GM21619 (cell line): Measurements from ENCODE around the gene MAGI2.

Experiments
- ATAC-seq: cut with Tn5 transposase; IDR thresholded peaks from one replicate; pipeline ENCODE4 v1.9.1; 2021; ENCODE audit not compliant: unreplicated experiment

The MAGI2 gene

DNA sequence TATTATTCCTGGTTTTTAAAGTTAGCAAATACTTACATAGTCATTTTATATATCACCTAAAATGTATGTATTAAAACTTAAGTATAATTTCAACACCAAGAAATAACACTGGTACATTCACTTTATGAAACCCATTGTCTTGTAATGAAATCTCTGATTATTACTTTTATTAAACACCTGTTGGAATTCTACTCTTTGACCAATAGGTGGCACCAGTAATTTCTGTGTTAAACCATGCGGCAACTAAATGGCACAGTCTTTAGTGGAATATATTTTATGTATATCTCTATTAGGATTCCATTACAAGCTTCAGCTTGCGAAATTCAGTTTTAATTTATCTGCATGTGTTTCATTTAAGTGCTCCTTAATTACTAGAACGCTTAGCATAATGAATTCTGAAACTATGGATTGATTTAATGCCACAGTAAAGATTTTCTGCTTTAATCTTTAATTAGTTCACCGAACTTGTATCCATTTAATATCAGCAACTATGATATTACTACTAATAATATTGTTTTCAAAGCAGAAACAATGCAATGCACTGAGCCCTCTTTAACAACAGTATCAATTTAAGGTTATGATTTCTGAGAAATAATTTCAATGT lies 181.3 kb downstream of the MAGI2 start:
- ATAC-seq = no peak

DNA sequence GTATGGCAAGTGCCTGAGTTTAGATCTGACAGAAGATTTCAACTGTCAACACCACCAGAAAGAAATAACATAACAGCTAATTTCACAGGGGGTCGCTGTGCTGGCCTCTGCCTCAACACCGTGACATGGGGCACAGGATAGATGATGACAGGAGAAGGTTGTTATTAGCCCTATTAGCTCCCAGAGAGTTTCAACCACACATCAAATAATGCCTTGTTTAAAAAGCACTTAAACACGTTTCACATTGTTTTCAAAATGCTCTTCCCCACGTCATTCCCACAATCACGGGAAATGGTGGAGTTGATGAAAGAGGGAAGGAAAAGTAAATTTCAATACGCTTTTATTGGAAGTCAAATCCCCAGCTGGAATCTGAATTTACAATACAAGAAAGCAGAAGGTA lies 184.7 kb downstream of the MAGI2 start:
- ATAC-seq = no peak

DNA sequence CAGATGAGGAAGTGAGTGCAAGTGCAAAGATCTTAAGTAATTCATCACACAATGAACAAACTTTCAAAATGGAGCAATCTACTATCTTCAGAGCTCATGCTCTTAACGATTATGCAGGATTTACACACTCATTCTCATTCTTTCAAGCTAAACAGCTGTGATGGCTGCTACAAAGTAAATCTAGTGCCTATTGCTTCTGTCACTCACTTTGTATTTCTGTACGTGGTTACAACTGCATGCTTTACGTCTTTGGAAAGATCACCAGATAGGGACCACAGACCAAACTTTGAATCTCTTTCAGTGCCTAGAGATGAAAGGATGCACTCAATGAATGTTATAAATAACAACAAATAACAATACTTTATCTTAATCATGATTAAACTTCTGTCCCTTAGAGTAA lies 194.6 kb downstream of the MAGI2 start:
- no peak for ATAC-seq

DNA sequence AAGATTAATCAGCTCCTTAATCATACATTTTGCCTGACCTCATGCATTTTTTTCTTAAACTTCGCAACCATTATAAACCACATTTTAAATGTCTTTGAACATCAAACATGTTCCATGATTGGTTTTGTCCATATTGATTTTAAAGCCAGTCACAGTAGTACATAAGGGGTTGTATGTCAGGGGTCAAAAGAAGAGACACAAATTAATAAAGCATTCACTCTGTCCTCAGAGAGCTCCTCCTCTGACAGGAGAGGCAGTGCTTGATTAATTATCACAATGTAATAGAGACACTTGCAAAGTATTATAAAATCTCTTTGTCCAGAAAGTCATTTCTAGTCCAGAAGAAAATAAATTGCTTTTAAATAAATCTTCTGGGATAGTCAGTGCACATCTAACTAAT lies 195.5 kb downstream of the MAGI2 start:
- no peak for ATAC-seq

DNA sequence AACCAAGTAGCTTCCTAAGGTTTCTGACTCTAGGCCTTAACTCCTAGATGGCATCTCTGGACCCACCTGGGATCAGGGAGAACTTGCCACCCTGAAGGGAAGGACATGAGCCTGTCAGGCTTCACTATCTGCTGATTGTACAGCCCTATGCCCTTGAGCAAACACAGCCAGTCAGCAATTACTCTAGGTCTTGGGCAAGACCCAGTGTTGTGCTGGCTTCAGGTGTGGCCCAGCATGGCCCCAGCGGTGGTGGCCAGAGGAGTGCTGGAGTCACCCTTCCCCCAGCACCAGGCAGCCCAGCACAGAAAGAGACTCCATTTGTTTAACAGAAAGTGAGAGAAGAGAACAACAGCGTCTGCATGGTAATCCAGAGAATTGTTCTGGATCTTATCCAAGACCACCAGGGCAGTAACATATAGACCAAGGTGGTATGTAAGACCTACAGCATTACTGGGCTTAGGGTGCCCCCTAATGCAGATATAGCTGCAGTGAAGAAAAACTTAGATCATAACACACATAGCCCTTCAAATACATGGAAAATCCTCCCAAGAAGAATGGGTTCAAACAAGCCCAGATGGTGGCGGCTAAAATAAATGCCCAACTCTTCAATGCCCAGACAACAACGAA lies 207.7 kb downstream of the MAGI2 start:
- ATAC-seq = no peak

DNA sequence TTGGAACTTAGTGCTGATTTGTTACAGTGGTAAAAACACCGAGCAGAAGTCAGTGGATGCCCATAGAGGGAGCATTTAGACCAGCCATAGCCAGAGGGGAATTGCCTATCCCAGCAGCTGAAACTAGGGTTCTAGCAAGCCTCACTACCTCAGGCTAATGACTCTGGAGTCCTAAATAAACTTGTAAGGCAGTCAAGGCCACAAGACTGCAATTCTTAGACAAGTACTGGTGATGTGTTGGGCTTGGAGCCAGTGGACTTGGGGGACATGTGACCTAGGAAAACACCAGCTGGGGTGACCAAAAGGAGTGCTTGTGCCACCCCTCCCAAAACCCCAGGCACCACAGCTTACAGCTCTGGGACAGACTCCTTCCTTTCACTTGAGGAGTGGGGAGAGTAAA lies 209.0 kb downstream of the MAGI2 start:
- no peak for ATAC-seq

DNA sequence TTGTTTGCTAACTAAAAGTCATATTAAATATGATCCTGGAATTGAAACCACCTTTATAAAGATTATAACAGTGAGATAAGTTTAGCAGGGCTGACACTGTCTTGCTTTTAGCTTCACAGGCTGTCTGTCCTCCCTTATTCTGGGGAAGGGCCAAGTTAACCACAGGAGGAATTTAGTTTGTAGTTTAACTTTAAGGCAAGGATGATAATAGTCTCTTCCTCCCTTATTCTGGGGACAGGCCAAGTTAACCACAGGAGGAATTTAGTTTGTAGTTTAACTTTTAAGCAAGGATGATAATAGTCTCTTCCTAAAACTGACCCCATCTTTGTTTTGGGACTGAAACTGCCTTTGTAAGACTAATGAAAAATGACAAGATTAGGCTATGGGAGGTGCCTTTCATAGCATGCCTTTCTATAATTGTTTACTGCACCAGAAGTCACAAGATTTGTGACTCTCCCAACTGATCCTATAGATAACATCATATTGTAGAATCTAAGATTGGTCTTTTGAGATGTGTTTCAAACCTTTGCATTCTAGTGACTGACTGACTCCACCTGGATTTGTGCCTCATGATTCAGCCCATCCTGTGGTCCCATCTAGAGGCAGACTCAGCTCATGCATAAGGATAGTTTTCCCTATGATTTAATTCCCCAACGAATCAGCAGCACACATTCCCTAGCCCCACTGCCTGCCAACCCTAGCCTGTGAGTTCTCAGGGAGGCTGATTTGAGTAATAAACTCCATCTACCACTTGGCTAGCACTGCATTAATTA lies 212.0 kb downstream of the MAGI2 start:
- ATAC-seq = no peak

DNA sequence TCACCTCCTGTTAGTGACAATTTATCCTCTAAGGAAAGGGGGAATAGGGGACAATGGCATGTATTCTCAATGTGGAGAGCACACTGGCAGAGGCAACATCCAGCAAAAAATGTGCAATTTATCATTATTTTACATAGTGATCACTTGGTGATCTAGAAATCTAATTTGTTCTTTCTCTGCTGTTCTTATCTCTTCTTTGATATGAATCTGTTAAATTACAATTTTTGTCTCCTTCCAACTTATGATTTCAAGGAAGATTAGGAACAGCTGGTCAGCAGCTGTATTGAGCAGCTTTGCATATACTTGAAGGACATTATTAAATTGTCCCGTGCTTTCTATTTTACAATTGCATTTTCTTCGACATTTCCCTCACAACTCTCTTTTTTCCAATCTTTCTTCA lies 213.1 kb downstream of the MAGI2 start:
- ATAC-seq = no peak

DNA sequence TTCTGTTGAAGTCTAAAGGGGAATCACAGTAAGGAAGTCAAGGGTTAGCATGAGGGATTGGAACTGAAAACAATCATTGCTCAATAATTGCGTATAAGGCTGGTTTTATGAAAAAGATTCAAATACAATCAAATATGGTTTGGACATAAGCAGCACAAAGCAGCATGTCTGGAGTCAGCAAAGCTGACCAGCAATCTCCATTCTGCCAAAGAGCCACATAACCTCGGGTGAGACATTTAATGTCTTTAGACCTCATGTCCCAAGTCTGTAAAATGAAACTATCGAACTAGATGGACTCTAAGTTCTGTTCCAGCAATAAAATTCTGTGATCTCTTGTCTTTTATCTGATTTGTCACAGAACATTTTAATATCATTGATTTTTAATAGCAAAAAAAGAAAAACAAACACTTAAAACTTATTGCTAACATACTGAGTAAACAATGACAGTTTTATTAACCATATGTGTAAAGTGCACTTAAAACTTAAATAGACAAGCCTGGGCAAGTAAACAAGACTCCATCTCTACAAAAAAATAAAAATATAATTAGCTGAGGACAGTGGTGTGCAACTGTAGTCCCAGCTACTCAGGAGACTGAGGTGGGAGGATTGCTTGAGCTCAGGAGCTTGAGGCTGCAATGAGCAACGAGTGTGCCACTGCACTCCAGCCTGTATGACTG lies 217.0 kb downstream of the MAGI2 start:
- no peak for ATAC-seq

DNA sequence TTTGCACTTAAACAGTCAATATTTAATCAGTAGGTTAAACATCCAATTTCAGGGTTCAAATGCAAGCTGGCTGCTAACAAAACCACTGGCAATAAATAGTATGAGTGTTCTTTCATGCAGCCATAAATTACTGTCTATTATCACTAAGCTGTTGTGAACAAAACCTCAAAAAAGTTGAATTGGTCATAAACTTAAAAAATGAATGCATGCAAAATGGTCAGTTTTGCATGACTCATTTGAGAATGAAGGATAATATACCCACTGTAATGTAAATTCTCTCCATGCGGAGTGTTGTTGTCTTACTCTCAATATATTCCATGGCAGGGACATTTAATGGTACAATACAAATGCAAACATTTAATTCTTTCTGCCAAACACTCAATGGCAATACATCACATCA lies 226.4 kb downstream of the MAGI2 start:
- no peak for ATAC-seq

DNA sequence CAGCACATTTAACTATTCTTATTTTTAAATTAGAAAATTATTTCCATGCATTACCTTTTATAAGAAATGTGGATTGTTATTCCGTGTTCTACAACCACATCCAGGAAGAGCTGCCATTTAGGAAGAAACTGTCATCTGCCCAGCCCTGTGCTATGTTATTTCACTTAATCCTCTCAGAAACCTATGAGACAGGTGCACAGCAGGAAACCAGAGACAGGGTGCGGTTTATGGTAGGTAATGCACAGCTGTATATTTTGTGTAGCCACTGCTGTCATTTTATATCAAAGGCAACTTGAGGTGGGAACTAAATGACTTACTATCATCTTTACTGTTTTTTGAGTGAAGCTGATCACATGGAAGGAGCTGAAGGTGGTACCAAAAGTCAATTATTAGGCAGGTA lies 232.3 kb downstream of the MAGI2 start:
- ATAC-seq = no peak

DNA sequence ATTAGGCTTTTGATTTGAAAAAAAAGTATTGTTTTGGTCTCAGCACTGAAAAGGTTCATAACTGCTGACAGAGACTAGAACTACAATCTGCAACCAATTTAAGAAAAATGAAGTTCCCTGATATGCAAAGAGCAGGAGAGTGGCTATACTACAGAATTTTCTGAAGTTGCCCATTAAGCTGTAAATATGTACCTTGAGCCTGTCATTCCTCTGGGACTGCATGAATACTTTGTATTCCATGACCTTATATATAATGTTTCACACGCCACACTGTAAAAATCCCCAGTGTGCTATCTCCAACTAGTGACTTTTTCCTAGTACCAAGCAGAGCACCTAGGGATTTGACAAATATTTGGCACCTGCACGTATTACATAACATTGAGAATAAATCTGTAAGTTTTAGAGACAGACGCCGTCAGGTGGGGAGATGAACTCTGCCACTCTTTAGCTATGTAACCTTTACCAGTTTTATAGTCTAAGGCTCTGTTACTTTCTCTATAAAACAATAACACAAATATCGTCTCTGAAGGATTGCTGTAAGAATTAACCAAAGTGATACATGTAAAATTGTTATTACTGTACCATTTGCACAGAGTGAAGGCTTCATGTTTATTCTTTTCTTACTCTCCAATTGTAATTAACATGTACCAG lies 235.4 kb downstream of the MAGI2 start:
- ATAC-seq = no peak

DNA sequence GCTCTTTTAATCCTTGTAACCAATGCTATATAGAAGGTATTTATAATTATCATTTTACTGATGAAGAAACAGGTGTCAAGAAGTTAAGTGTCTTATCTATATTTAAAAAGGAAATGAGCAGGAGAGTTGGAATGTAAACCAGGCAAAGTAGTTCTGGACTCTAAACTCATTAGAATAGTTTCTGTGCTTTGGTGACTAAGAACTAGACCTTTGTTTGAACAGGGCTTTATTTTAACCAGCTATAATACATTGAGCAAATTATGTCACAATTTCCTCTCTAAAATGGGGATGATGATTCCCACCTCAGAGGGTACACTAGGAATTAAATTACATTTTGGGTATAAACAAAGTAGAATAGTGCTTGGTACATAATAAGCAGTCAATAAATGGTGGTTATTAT lies 236.0 kb downstream of the MAGI2 start:
- no peak for ATAC-seq

DNA sequence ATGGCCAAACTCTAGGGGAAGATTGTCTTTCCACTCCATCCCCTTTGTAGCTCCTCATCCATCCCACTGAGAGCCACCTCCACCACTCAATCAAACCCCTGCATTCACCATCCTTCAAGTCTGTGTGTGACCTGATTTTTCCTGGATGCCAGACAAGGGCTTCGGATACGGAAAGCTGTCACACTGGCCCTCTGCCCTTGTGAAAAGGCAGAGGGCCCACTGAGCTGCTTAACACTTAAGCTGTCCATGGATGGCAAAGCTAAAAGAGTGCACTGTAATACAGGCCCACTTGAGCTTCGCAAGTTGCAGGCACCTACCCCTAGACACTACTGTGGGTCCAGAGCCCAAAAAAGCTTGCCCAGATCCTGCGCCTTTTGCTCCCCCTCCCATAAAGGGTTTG lies 237.2 kb downstream of the MAGI2 start:
- ATAC-seq = no peak

DNA sequence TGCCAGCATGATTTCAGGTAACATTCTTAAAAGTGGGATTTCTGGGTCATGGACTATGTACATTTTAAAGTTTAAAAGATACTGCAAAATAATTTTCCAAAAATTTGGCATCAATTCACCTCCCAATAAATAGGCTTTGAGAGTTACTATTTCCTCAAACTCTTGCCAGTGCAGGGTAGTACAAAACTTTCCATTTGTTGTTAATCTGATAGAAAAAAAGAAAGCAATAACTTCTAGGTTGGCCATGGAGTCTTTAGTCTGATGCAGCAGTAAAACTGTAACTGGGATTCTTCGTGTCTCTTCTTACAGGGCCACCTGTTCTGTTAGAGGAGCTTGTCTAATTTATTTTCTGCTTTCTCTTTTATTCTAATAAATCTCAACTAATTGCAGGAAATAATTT lies 241.1 kb downstream of the MAGI2 start:
- ATAC-seq = no peak

DNA sequence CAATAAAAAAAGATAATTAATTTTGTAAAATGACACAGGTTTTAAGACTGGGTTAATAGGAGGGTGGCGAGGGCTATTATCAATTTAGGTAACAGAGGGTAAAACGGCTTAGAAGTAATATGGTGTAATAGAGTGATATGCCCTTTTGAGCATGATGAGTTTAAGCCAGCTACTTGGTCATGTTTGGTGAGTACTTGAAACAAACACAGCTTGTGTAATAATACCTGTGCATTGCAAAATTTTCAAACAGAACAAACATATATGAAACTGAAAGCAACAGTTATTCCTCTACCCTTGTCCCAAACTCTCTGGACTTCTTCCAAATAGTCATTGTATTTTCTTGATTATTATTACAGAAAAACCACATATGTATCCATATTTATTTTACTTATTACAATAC lies 241.7 kb downstream of the MAGI2 start:
- ATAC-seq = no peak

DNA sequence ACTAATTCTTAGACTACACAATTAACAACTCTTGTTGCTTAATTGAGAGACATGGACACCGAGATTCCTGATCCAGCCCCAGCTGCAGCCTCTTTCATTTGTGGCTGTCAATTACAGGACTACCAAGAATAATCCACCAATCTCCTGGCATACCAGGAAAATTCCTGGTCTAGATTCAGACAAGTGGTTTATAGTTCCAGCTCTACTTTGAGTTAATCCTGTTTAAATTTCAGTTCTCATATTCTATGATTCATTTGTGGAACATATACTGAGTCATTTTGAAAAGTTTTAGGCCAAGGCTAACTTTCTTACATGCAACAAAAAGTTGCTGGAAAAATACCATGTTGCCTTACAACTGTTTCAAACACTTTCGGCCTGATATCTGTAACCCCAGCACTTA lies 253.5 kb downstream of the MAGI2 start:
- no peak for ATAC-seq

DNA sequence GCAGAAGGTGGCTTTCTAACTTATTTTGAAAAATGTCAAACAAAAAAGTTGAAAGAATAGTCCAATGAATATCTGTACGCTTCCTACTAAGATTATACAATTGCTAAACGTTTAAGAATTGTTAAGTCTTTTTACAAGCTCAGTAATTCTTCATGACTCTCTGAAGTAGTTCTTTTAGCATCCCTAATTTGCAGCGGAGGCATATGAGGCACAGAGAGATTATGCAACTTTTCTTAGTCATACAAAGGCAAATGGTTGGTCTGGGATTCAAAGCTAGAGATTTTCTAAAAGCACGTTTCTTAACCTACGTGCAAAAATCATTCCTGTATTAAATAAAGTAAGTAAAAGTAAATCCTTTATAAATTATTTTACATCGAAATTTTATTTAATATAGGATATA lies 254.2 kb downstream of the MAGI2 start:
- ATAC-seq = no peak

DNA sequence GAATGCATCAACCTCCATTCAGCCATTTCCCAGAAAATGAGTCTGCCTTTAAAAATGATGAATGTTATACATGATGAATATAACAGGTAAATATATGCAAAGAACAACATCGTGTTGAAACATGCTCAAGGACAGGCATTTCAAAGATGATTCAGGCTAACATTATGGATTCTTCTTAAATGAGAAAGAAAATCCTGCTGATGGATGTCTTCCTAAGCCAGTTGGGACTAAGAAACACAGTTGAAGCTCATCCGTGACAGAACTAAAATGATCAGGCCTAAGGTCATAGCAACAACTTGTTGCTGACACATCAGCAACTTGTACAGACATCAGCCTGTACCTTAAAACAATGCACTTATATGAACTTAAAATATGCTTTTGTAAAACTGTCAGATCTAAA lies 267.9 kb downstream of the MAGI2 start:
- no peak for ATAC-seq

DNA sequence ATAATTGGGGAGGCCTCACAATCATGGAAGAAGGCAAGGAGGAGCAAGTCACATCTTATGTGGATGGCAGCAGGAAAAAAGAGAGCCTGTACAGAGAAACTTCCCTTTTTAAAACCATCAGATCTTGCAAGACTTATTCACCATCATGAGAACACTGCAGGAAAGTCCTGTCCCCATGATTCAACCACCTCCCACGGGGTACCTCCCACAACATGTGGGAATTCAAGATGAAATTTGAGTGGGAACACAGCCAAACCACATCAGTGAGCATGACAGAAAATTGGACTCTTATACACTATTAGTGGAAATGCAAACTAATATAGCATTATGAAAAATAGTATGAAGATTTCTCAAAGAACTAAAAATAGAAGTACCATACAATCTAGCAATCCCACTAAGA lies 271.2 kb downstream of the MAGI2 start:
- no peak for ATAC-seq

DNA sequence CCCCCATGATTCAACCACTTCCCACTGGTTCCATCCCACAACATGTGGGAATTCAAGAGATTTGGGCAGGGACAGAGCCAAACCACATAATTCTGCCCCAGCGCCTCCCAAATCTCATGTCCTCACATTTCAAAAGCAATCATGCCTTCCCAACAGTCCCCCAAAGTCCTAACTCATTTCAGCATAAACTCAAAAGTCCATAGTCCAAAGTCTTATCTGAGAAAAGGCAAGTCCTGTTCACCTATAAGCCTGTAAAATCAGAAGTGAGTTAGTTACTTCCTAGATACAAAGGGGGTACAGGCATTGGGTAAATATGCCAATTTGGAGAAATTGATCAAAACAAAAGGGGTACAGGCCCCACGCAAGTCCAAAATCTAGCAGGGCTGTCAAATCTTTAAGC lies 272.9 kb downstream of the MAGI2 start:
- ATAC-seq = no peak
